Epidermal melanocyte (primary cell): Measurements from ENCODE around the gene OPRM1.

Experiments
- DNase-seq: peaks from one replicate; pipeline ENCODE4 v3.0.0; 2011; ENCODE audit warnings: low spot score; ENCODE audit not compliant: insufficient read length

Gene OPRM1

GRCh38 chr6:154202958-154203357, 163.9 kb downstream of the OPRM1 start:
- DNase-seq, result no peak

- no peak for DNase-seq
These were observed 167.1 kb downstream of the OPRM1 start for GRCh38 chr6:154206141-154206540.

- no peak for DNase-seq
These were observed 168.0 kb downstream of the OPRM1 start for GRCh38 chr6:154206996-154207395.

GRCh38 chr6:154209555-154209954, 170.5 kb downstream of the OPRM1 start:
- DNase-seq, result no peak

GRCh38 chr6:154210678-154211077, 171.6 kb downstream of the OPRM1 start:
- DNase-seq, result no peak

- no peak for DNase-seq
These were observed 174.7 kb downstream of the OPRM1 start for GRCh38 chr6:154213782-154214181.

- DNase-seq, result no peak
These were observed 179.3 kb downstream of the OPRM1 start for GRCh38 chr6:154218301-154218700.

- DNase-seq, result no peak
These were observed 179.7 kb downstream of the OPRM1 start for GRCh38 chr6:154218787-154219186.

GRCh38 chr6:154219250-154219649, 180.2 kb downstream of the OPRM1 start:
- DNase-seq, result no peak

GRCh38 chr6:154222716-154223115, 183.7 kb downstream of the OPRM1 start:
- DNase-seq, result no peak

- no peak for DNase-seq
These were observed 184.3 kb downstream of the OPRM1 start for GRCh38 chr6:154223296-154223695.

GRCh38 chr6:154226461-154226860, 187.4 kb downstream of the OPRM1 start:
- DNase-seq, result no peak

GRCh38 chr6:154227862-154228520, 189.0 kb downstream of the OPRM1 start:
- DNase-seq, result no peak

- no peak for DNase-seq
These were observed 189.5 kb downstream of the OPRM1 start for GRCh38 chr6:154228521-154228905.

- no peak for DNase-seq
These were observed 190.7 kb downstream of the OPRM1 start for GRCh38 chr6:154229786-154230185.

GRCh38 chr6:154230393-154230792, 191.4 kb downstream of the OPRM1 start:
- DNase-seq, result no peak

GRCh38 chr6:154230910-154231595, 192.0 kb downstream of the OPRM1 start:
- no peak for DNase-seq

- DNase-seq, result no peak
These were observed 193.2 kb downstream of the OPRM1 start for GRCh38 chr6:154232013-154232910.

GRCh38 chr6:154233383-154233782, 194.3 kb downstream of the OPRM1 start:
- DNase-seq, result no peak

- DNase-seq, result no peak
These were observed 195.2 kb downstream of the OPRM1 start for GRCh38 chr6:154234019-154234772.

GRCh38 chr6:154236646-154237301, 197.7 kb downstream of the OPRM1 start:
- DNase-seq, result no peak
